Ascending aorta (tissue), 2 donors: ENCODE results near the gene ABCA4. TPM values are rescaled to one million over a fixed set of nuclear protein-coding genes. Genes with fewer than 3 reads are reported as not detected.

Experiments
- DNase-seq, 2 donors: peaks; one replicate each; pipeline ENCODE4 v3.0.0-alpha.2; 2019; ENCODE audit warnings: low spot score in 2 of 2
- H3K27ac ChIP-seq, 2 donors: fragments of 200-600 bp; sonication (generic); one replicate each; pipeline ENCODE4 v1.5.1; 2016 to 2017; ENCODE audit warnings: mild to moderate bottlenecking in 1 of 2
- H3K27me3 ChIP-seq: fragments of 200-600 bp; sonication (generic); one replicate; pipeline ENCODE4 v1.5.1; 2017
- H3K36me3 ChIP-seq, 2 donors: fragments of 200-600 bp; sonication (generic); one replicate each; pipeline ENCODE4 v1.5.1; 2016
- H3K4me1 ChIP-seq, 2 donors: fragments of 200-600 bp; sonication (generic); one replicate each; pipeline ENCODE4 v1.5.1; 2016 to 2017; ENCODE audit warnings: mild to moderate bottlenecking in 1 of 2
- H3K4me3 ChIP-seq, 2 donors: fragments of 200-600 bp; sonication (generic); one replicate each; pipeline ENCODE4 v1.5.1; 2016 to 2017; ENCODE audit warnings: mild to moderate bottlenecking in 1 of 2
- H3K9me3 ChIP-seq, 2 donors: fragments of 200-600 bp; sonication (generic); one replicate each; pipeline ENCODE4 v1.5.1; 2016
- intact Hi-C: fragments of 100-400 bp; cut with DNase I; formaldehyde crosslinking; loops from one replicate; pipeline ENCODE4 v1.15.1; 2023
- total RNA-seq: library from RNA; depleted of rRNA; stranded (reverse); fragments of >200 nt; gene quantifications from one replicate; pipeline ENCODE4 v1.1.0, GENCODE V29; 2016
- TF ChIP-seq, protein P1 (sequence below), 3 experiments: fragments of 200-600 bp in 2 of 3; fragments of 450-650 bp in 1 of 3; sonication (generic) in 2 of 3; IDR thresholded peaks; one replicate each; pipeline ENCODE4 v1.5.1; 2016 to 2019; ENCODE audit warnings: antibody characterized with exemption in 3 of 3, mild to moderate bottlenecking in 1 of 3, moderate library complexity in 1 of 3

ABCA4 gene
- total RNA-seq, 1 donor from 2014 or later: not detected

GRCh38 chr1:94098585-94099111 is 22.3 kb downstream of the ABCA4 start:
- intact Hi-C loops: no loop called here
- TF ChIP-seq, protein P1, sequence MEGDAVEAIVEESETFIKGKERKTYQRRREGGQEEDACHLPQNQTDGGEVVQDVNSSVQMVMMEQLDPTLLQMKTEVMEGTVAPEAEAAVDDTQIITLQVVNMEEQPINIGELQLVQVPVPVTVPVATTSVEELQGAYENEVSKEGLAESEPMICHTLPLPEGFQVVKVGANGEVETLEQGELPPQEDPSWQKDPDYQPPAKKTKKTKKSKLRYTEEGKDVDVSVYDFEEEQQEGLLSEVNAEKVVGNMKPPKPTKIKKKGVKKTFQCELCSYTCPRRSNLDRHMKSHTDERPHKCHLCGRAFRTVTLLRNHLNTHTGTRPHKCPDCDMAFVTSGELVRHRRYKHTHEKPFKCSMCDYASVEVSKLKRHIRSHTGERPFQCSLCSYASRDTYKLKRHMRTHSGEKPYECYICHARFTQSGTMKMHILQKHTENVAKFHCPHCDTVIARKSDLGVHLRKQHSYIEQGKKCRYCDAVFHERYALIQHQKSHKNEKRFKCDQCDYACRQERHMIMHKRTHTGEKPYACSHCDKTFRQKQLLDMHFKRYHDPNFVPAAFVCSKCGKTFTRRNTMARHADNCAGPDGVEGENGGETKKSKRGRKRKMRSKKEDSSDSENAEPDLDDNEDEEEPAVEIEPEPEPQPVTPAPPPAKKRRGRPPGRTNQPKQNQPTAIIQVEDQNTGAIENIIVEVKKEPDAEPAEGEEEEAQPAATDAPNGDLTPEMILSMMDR (IDR thresholded peaks at IDR 0.05): no peak
- Histone ChIP-seq H3K4me3 (no peak overlapping the region), H3K9me3 (no peaks in the 10 kb centered on the region), H3K27ac (no peak overlapping the region), H3K27me3 (no peaks in the 10 kb centered on the region), H3K4me1 (peaks cover 10 to 25% of the 10 kb centered on the region in 2 donors), H3K36me3 (no peaks in the 10 kb centered on the region)
- no peak for DNase-seq

DNA sequence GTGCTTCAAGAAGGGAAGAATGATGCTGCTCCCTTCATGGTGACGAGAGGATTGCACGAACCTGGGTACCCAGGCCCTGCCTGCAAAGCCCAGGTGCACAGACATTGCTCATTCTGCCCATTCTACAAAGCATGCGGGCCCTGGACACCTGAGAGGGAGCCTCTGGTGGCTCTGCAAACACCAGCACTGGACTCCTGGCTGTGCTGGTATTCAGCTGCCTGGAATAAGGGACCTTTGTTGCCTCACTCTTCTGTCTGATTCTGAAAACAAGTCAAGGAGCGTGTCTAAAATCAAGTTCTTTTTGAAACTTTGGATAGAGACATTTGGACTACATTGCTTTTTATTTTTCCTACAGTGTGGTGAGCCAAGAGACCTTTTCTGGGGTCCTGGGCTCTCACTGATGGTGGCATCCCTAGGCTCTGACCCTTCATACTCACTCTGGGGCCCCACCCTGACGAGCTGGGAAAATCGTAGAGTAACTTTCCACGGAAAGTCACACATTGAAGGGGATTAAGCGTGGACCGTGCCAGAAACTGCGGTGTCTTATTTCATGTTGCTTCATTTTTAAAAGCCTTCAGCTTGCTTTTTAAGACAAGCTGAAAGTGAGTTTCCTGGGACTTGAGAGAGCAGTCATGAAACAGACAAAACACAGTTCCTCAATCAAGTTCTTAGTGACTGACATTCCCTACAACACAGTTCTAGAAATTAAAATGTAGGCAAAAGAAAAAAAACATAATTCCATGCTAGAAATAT is 24.0 kb downstream of the ABCA4 start:
- Histone ChIP-seq H3K9me3 (no peaks in the 10 kb centered on the region), H3K36me3 (no peaks in the 10 kb centered on the region), H3K4me1 (peaks cover 10 to 29% of the 10 kb centered on the region in 2 donors), H3K4me3 (no peak overlapping the region), H3K27ac (peak overlapping the region; percentile 9 to 79), H3K27me3 (no peaks in the 10 kb centered on the region)
- DNase-seq: no peak
- TF ChIP-seq, protein P1 (IDR thresholded peaks at IDR 0.05): no peak
- intact Hi-C loops: no loop called here

GRCh38 chr1:94095744-94096469 is 25.0 kb downstream of the ABCA4 start:
- Histone ChIP-seq H3K27me3 (no peaks in the 10 kb centered on the region), H3K9me3 (no peaks in the 10 kb centered on the region), H3K36me3 (no peaks in the 10 kb centered on the region), H3K4me1 (peaks cover 10 to 29% of the 10 kb centered on the region in 2 donors), H3K4me3 (peak overlapping the region in 1 of 2 donors; percentile 16), H3K27ac (peak overlapping the region; percentile 63 to 79)
- peak in 1 of 2 donors; percentile 74 for DNase-seq
- TF ChIP-seq, protein P1 (IDR thresholded peaks at IDR 0.05): no peak
- intact Hi-C loops: loop anchor here (2.0 kb wide), 1 partner anchor 47 kb away; no protein-coding TSS in a partner anchor

- H3K9me3 ChIP-seq: no peaks in the 10 kb centered on the region
- peaks cover 10 to 29% of the 10 kb centered on the region in 2 donors for H3K4me1 ChIP-seq
- H3K36me3 ChIP-seq: no peaks in the 10 kb centered on the region
- no peaks in the 10 kb centered on the region for H3K27me3 ChIP-seq
- TF ChIP-seq, protein P1 (IDR thresholded peaks at IDR 0.05): no peak
- DNase-seq: peak in 1 of 2 donors; percentile 83
- intact Hi-C loops: loop anchor here (2.0 kb wide), 1 partner anchor 46 kb away; no protein-coding TSS in a partner anchor
- peak overlapping the region in 1 of 2 donors; percentile 16 for H3K4me3 ChIP-seq
- H3K27ac ChIP-seq: peak overlapping the region; percentile 63 to 79
Observed at GRCh38 chr1:94095112-94095637, 25.8 kb downstream of the ABCA4 start.

- peak; percentile 51 to 83 for DNase-seq
- TF ChIP-seq, protein P1 (IDR thresholded peaks at IDR 0.05): no peak
- no peaks in the 10 kb centered on the region for H3K36me3 ChIP-seq
- H3K27ac ChIP-seq: peak overlapping the region; percentile 63 to 79
- H3K27me3 ChIP-seq: no peaks in the 10 kb centered on the region
- H3K4me3 ChIP-seq: peak overlapping the region; percentile 9 to 16
- peaks cover 10 to 29% of the 10 kb centered on the region in 2 donors for H3K4me1 ChIP-seq
- intact Hi-C loops: loop anchor here (2.0 kb wide), 1 partner anchor 46 kb away; no protein-coding TSS in a partner anchor
- no peaks in the 10 kb centered on the region for H3K9me3 ChIP-seq
Observed at GRCh38 chr1:94094469-94095111, 26.4 kb downstream of the ABCA4 start.
